HG03575 (cell line): ENCODE data around the gene RASA4.
"Not testable (repeated sequence)": the region's sequence is repeated elsewhere in the genome, so short reads cannot be mapped to it uniquely, and the experiment has no call there.

ENCODE experiments used
- ATAC-seq: cut with Tn5 transposase; IDR thresholded peaks from one replicate; pipeline ENCODE4 v1.9.1; 2021; ENCODE audit not compliant: unreplicated experiment, insufficient number of reproducible peaks, low FRiP score; ENCODE audit errors: extremely low read depth

Gene RASA4

GRCh38 chr7:102550808-102551422, 65.6 kb downstream of the RASA4 start, which contains the start of gene SPDYE2:
TSS of gene SPDYE2 (plus strand) at chr7:102551226. CDS start at chr7:102553256, 2,030 bp downstream.
- ATAC-seq = not testable (repeated sequence)

- ATAC-seq = peak; percentile 36
Measured at GRCh38 chr7:102546353-102546752, 70.2 kb downstream of the RASA4 start.

DNA sequence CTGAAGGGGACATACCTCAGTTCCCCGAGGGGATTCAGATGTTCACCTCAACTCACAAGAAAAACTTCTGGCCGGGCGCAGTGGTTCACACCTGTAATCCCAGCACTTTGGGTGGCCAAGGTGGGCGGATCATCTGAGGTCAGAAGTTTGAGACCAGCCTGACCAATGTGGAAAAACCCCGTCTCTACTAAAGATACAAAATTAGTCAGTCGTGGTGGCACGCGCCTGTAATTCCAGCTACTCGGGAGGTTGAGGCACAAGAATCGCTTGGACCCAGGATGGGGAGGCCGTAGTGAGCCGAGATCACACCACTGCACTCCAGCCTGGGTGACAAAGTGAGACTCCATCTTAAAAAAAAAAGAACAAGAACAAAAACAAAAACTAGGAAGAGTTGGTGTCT, 71.3 kb downstream of the RASA4 start:
- not testable (repeated sequence) for ATAC-seq

- ATAC-seq = not testable (repeated sequence)
Measured at GRCh38 chr7:102544372-102544771, 72.2 kb downstream of the RASA4 start.

DNA sequence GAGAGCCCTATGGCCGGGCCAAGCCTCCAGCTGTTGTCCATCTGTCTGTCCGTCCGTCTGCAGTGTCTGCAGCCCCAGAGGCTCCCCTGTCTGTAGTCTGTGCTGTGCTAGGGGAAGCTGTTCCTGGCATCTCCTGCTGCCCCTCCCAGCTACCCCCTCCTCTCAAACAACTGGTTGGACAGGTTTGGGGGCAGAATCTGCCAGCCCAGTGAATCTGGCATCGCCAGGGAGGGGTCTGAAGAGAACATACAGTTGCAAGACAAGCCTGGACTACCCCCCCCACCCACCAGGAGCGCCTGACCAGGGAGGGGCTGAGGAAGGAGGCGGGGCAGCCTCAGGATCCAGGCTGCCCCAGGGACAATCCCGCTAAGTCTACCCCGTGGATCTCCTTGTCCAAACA, 73.0 kb downstream of the RASA4 start, which contains the start of gene UPK3BL2:
Gene UPK3BL2, minus strand, starts transcription at position 101 of the 400 bp plus-strand sequence. Its CDS starts 60 bp downstream, at position 41.
- ATAC-seq = not testable (repeated sequence)

- ATAC-seq = not testable (repeated sequence)
Measured at GRCh38 chr7:102542771-102543170, 73.8 kb downstream of the RASA4 start.

GRCh38 chr7:102542083-102542482, 74.5 kb downstream of the RASA4 start:
- ATAC-seq = not testable (repeated sequence)

DNA sequence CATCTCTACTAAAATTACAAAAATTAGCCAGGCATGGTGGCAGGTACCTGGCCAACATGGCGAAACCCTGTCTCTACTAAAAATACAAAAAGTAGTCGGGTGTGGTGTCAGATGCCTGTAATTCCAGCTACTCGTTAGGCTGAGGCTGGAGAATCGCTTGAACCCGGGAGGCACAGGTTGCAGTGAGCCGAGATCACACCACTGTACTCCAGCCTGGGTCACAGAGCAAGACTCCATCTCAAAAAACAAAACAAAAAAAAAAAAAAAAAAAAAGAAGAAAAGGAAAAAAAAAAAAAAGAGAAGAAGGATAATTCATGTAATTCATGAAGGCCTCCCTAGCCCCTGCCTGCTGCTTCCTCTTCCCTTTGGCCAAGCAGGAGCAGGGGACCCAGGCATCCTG, 76.0 kb downstream of the RASA4 start:
- not testable (repeated sequence) for ATAC-seq

GRCh38 chr7:102535062-102535615, 81.4 kb downstream of the RASA4 start:
- ATAC-seq = not testable (repeated sequence)

DNA sequence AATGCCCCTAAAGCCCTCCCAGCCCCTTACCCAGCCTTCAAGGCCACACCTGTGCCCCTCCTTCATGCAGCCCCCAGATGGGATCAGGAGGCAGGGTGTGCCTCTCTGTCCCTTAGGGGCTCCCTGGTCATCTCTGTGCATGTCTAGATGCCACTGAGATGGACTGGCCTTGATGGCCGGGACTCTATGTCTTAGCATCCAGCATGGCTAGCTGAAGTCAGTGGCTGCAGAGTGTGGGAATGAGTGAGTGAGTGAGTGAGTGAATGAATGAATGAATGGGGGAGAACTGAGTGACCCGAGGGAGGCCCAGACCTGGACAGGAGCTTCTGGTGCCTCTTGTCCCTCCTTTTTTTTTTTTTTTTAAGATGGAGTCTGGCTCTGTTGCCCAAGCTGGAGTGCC, 84.4 kb downstream of the RASA4 start:
- ATAC-seq = not testable (repeated sequence)

DNA sequence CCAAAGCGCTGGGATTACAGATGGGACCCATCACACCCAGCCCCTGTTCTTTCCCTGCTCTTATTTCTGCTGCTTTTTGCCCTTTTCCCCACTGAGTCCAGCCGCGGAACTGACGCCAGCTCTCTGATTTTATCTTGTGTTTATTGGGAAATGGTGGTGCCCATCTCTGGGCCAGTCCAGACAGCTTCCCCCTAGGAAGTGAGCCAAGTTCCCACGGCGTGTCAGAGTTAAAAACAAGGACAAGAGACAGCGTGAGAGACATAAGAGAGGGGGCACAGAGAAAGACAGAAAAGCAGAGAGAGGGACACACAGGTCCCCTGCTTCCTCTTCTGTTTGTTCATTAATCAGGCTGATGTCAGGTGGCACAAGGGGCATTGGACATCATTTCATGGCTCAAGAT, 85.0 kb downstream of the RASA4 start:
- not testable (repeated sequence) for ATAC-seq

DNA sequence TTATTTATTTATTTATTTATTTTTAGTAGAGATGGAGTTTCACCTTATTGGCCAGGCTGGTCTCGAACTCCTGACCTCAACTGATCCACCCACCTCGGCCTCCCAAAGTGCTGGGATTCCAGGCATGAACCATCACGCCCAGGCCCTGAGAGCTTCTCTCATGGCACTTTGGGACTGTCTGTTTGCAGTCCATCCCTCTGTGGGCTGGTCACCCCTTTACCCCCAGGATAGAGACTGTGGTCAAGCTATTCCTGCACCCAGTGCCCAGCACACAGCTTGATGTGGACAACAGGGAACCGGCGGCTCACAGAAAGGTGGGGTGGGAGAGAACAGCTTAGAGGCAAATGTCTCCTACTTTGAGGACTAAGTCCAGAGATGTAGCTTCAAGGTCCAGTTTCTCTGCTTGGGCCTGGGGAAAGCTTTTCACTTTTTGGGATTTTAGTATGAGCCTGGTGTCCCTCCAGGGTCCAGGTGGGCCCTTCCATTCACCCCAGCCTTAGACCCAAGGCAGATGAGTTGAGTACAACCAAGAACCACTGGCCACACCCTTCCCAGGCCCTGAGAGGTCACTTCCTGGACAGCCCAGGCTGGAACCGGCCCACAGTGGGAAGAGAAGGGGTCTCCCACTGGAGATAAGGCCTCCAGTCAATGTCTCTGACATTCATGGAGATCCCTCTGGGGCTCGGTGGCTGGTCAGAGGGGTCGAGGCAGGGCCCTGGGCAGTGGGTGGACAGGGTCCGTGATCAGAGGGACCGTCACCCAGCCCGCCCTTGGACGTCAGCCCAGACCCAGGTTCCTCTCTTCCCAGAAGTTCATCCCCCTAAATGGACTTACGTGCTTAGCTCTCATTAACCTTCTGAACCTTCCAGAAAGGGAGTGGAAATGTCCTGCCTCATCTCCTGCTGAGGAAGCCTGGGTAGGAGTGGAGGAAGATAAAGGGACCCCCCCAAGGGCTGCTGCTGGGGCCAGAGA, 88.4 kb downstream of the RASA4 start:
- ATAC-seq = not testable (repeated sequence)

GRCh38 chr7:102527182-102527581, 89.4 kb downstream of the RASA4 start:
- not testable (repeated sequence) for ATAC-seq

- not testable (repeated sequence) for ATAC-seq
Measured at GRCh38 chr7:102524803-102525202, 91.8 kb downstream of the RASA4 start.
